ENCODE results near the gene RPS21. TPM values are rescaled to one million over a fixed set of nuclear protein-coding genes. Genes with fewer than 3 reads are reported as not detected.

The RPS21 gene
- total RNA-seq, 1 donor from 2014 or later, result 1,629 TPM

DNA sequence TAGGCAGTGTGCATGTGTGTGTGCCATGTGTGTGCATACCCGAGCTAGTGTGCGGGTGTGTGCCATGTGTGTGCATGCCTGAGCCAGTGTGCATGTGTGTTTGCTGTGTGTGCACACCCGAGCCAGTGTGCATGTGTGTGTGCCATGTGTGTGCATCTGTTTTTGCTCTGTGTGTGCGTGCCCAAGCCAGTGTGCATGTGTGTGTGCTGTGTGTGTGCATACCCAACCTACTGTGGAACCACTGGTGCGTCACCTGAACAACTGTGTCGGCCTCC is 34.8 kb downstream of the RPS21 start:
- H2AFZ ChIP-seq (replicated peaks), result no peak overlapping the region
- H3K27me3 ChIP-seq, result no peaks in the 10 kb centered on the region
- no peak for DNase-seq (ENCODE audit: low spot score)
- no peaks in the 10 kb centered on the region for H3K79me2 ChIP-seq (ENCODE audit: low read depth)
- no peak overlapping the region for H3K9ac ChIP-seq
- Mint-ChIP-seq H3K9me3 (no peaks in the 10 kb centered on the region), H3K4me1 (peaks cover 4% of the 10 kb centered on the region), H3K4me3 (no peak overlapping the region), H3K27me3 (ENCODE audit: insufficient read depth, low read depth) (peaks cover 13% of the 10 kb centered on the region), H3K36me3 (no peaks in the 10 kb centered on the region), H3K27ac (no peak overlapping the region)
- no peaks in the 10 kb centered on the region for H3K36me3 ChIP-seq
- peaks cover 10% of the 10 kb centered on the region for H3F3A ChIP-seq (ENCODE audit: low read depth)
- no peaks in the 10 kb centered on the region for H3K9me3 ChIP-seq (ENCODE audit: low read depth)
- H3K27ac ChIP-seq, result no peak overlapping the region
- H3K4me2 ChIP-seq, result no peak overlapping the region
- H3K4me1 ChIP-seq, result peaks cover 3% of the 10 kb centered on the region
- H4K20me1 ChIP-seq (ENCODE audit: low read depth), result no peaks in the 10 kb centered on the region
- TF ChIP-seq EZH2 (IDR thresholded peaks at IDR 0.05), result no peak
- TF ChIP-seq EZH2phosphoT487 (IDR thresholded peaks at IDR 0.05), result no peak
- TF ChIP-seq, protein P1, sequence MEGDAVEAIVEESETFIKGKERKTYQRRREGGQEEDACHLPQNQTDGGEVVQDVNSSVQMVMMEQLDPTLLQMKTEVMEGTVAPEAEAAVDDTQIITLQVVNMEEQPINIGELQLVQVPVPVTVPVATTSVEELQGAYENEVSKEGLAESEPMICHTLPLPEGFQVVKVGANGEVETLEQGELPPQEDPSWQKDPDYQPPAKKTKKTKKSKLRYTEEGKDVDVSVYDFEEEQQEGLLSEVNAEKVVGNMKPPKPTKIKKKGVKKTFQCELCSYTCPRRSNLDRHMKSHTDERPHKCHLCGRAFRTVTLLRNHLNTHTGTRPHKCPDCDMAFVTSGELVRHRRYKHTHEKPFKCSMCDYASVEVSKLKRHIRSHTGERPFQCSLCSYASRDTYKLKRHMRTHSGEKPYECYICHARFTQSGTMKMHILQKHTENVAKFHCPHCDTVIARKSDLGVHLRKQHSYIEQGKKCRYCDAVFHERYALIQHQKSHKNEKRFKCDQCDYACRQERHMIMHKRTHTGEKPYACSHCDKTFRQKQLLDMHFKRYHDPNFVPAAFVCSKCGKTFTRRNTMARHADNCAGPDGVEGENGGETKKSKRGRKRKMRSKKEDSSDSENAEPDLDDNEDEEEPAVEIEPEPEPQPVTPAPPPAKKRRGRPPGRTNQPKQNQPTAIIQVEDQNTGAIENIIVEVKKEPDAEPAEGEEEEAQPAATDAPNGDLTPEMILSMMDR (IDR thresholded peaks at IDR 0.05), result no peak
- H3K4me3 ChIP-seq, result no peak overlapping the region

DNA sequence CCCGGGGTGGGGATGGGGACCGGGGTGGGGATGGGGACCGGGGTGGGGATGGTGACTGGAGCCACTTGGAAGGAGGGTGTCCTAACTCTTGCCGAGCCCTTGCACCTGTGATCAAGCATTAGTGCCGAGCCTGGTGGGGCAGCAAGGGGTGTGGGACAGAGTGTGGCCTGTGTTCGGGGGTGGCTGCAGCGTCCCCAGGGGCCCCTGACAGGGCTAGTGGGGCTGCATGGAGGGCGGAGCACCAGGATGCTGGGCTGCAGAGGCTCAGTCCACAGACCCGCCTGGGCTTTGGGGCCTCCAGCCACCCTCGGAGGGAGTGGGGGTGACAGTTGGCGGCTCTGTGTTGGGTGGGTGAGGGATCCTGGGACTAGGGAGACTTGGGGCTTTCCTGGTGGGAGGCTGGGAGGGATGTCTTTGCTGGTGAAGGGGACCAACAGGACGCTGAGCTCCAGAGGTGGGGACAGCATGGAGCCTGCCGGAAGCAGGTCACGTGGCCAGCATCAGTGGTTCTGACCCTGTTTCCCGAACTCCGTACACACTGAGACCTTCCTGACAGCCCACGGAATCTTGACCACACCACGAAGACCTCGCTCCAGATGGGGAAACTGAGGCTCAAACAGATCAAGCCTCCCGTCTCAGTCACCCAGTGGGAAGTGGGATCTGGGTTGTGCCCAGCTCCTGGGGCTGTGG is 35.9 kb downstream of the RPS21 start:
- Histone ChIP-seq H3K27me3 (no peaks in the 10 kb centered on the region), H3K9me3 (ENCODE audit: low read depth) (no peaks in the 10 kb centered on the region), H3K36me3 (no peaks in the 10 kb centered on the region), H3F3A (ENCODE audit: low read depth) (peaks cover 10% of the 10 kb centered on the region), H3K4me3 (no peak overlapping the region), H4K20me1 (ENCODE audit: low read depth) (no peaks in the 10 kb centered on the region), H3K79me2 (ENCODE audit: low read depth) (no peaks in the 10 kb centered on the region), H2AFZ (replicated peaks) (no peak overlapping the region), H3K4me1 (peaks cover 14% of the 10 kb centered on the region), H3K9ac (no peak overlapping the region), H3K27ac (no peak overlapping the region), H3K4me2 (no peak overlapping the region)
- DNase-seq (ENCODE audit: low spot score), result no peak
- TF ChIP-seq, protein P1 (IDR thresholded peaks at IDR 0.05), result no peak
- TF ChIP-seq EZH2phosphoT487 (IDR thresholded peaks at IDR 0.05) (no peak), EZH2 (IDR thresholded peaks at IDR 0.05) (no peak)
- H3K4me1 Mint-ChIP-seq, result peaks cover 6% of the 10 kb centered on the region
- no peak overlapping the region for H3K27ac Mint-ChIP-seq
- H3K36me3 Mint-ChIP-seq, result no peaks in the 10 kb centered on the region
- no peak overlapping the region for H3K4me3 Mint-ChIP-seq
- H3K27me3 Mint-ChIP-seq (ENCODE audit: insufficient read depth, low read depth), result peaks cover 13% of the 10 kb centered on the region
- H3K9me3 Mint-ChIP-seq, result no peaks in the 10 kb centered on the region

DNA sequence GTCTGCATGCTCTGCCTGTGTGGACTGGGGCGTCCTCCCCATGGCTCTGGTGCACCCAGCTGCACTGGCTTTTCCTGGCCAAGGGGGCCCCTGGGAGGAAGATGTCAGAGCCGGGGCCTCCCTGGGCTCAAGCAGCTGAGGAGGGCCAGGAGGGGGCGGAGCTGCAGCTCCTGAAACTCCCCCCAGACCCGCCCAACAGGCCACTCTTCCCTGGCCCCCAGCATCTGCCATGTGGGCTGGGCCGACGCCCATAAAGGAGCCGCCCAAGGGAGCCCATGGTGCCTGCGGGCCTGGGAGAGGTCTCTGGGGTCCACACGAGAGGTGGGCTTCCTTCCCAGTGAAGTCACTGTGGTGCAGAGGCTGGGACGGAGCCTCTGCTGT is 36.4 kb downstream of the RPS21 start:
- no peak overlapping the region for H3K27ac ChIP-seq
- no peaks in the 10 kb centered on the region for H3K36me3 Mint-ChIP-seq
- peaks cover 10% of the 10 kb centered on the region for H3F3A ChIP-seq (ENCODE audit: low read depth)
- DNase-seq (ENCODE audit: low spot score), result no peak
- H3K9me3 Mint-ChIP-seq, result no peaks in the 10 kb centered on the region
- TF ChIP-seq EZH2phosphoT487 (IDR thresholded peaks at IDR 0.05) (no peak), EZH2 (IDR thresholded peaks at IDR 0.05) (no peak)
- TF ChIP-seq, protein P1 (IDR thresholded peaks at IDR 0.05), result no peak
- no peaks in the 10 kb centered on the region for H4K20me1 ChIP-seq (ENCODE audit: low read depth)
- H3K9ac ChIP-seq, result no peak overlapping the region
- no peaks in the 10 kb centered on the region for H3K36me3 ChIP-seq
- H3K4me3 Mint-ChIP-seq, result no peak overlapping the region
- H3K4me1 Mint-ChIP-seq, result peaks cover 6% of the 10 kb centered on the region
- no peaks in the 10 kb centered on the region for H3K79me2 ChIP-seq (ENCODE audit: low read depth)
- no peak overlapping the region for H2AFZ ChIP-seq (replicated peaks)
- H3K27me3 ChIP-seq, result no peaks in the 10 kb centered on the region
- peaks cover 14% of the 10 kb centered on the region for H3K4me1 ChIP-seq
- no peaks in the 10 kb centered on the region for H3K9me3 ChIP-seq (ENCODE audit: low read depth)
- H3K27me3 Mint-ChIP-seq (ENCODE audit: insufficient read depth, low read depth), result peaks cover 13% of the 10 kb centered on the region
- H3K27ac Mint-ChIP-seq, result no peak overlapping the region
- no peak overlapping the region for H3K4me3 ChIP-seq
- no peak overlapping the region for H3K4me2 ChIP-seq
